K562 (cell line): Measurements from ENCODE around the gene LRFN2. TPM values are rescaled to one million over a fixed set of nuclear protein-coding genes. Genes with fewer than 3 reads are reported as not detected.

Experiments used
- ATAC-seq: fragments of 200-7000 bp; cut with Tn5 transposase; 3 replicates; pipeline ENCODE4 v1.9.1; 2020; ENCODE audit warnings: moderate library complexity
- BruUV-seq: library from RNA; stranded (reverse); fragments of 400-500 nt; replicated peaks from 2 replicates; lab custom pipeline; 2021; lab: Mats Ljungman, UMichigan
- CTCF ChIA-PET: fragments of 300-600 bp; formaldehyde crosslinking; extraction: SDS; loops from one replicate; lab custom pipeline; 2021; ENCODE audit warnings: low intra/inter-chr PET ratio; lab: Yijun Ruan, JAX
- POLR2A ChIA-PET: fragments of 300-600, 350-650 bp; sonication (Branson Sonifier 250); formaldehyde crosslinking; extraction: SDS; loops from one replicate; lab custom pipeline; 2021; ENCODE audit warnings: antibody characterized with exemption, inconsistent platforms; lab: Yijun Ruan, JAX
- DNase-seq, 4 experiments: peaks; one replicate each; pipeline versions ENCODE4 v3.0.0 to v3.0.0-alpha.2; 2011 to 2018; ENCODE audit warnings: low spot score in 3 of 4, mixed read lengths in 3 of 4; ENCODE audit errors: extremely low read depth in 1 of 4
- FAIRE-seq: peaks from 2 replicates; lab custom pipeline; 2011; peaks lifted over from hg19 to GRCh38; lab: Jason Lieb, UNC
- H2AFZ ChIP-seq: 2 replicates; pipeline ENCODE4 v1.6.0; 2011; ENCODE audit warnings: low read depth, low read length, control low read depth, inconsistent platforms
- H3K27ac ChIP-seq: fragments of 200-600 bp; 3 replicates; pipeline ENCODE4 v1.8.0; 2011; ENCODE audit warnings: low read depth, mild to moderate bottlenecking, control low read depth, inconsistent platforms, low read length, moderate library complexity, mixed read lengths; ENCODE audit errors: extremely low read depth
- H3K27me3 ChIP-seq, 2 experiments: fragments of 300-600 bp in 1 of 2; 2 replicates in 1 of 2; 3 replicates in 1 of 2; pipeline versions ENCODE4 v1.6.0 to v1.8.0; 2011; ENCODE audit warnings: inconsistent platforms in 2 of 2, low read length in 2 of 2, mild to moderate bottlenecking in 1 of 2, mixed read lengths in 1 of 2, moderate library complexity in 1 of 2; ENCODE audit not compliant: control insufficient read depth in 2 of 2, insufficient read depth in 2 of 2
- H3K36me3 ChIP-seq: fragments of 300-600 bp; 3 replicates; pipeline ENCODE4 v1.8.0; 2011; ENCODE audit warnings: mild to moderate bottlenecking, low read length, inconsistent platforms; ENCODE audit not compliant: control insufficient read depth, insufficient read depth
- H3K4me1 ChIP-seq, 2 experiments: fragments of 200-600 bp in 1 of 2; replicated peaks in 1 of 2; 2 replicates in 1 of 2; 3 replicates in 1 of 2; pipeline versions ENCODE4 v1.5.1 to v1.8.0; 2011; ENCODE audit warnings: inconsistent platforms in 2 of 2, low read length in 2 of 2, mild to moderate bottlenecking in 1 of 2, mixed read lengths in 1 of 2, moderate library complexity in 1 of 2; ENCODE audit not compliant: control insufficient read depth in 2 of 2, insufficient read depth in 2 of 2
- H3K4me2 ChIP-seq: 2 replicates; pipeline ENCODE4 v1.6.1; 2011; ENCODE audit warnings: low read length, control low read depth, inconsistent platforms, mixed read lengths; ENCODE audit not compliant: insufficient read depth
- H3K4me3 ChIP-seq: fragments of 200-600 bp; sonication (generic), shearing (Covaris generic); 2 replicates; pipeline ENCODE4 v1.5.1; 2016; ENCODE audit warnings: control low read depth, inconsistent platforms
- H3K79me2 ChIP-seq: fragments of 200-600 bp; 3 replicates; pipeline ENCODE4 v1.8.0; 2011; ENCODE audit warnings: low read length, inconsistent platforms; ENCODE audit not compliant: control insufficient read depth, insufficient read depth
- H3K9ac ChIP-seq, 2 experiments: 2 replicates each; pipeline versions ENCODE4 v1.6.0 to v1.6.1; 2011; ENCODE audit warnings: low read depth in 2 of 2, low read length in 2 of 2, control low read depth in 1 of 2, inconsistent platforms in 1 of 2, mild to moderate bottlenecking in 1 of 2, mixed read lengths in 1 of 2; ENCODE audit not compliant: insufficient read depth in 1 of 2
- H3K9me1 ChIP-seq: one replicate; pipeline ENCODE4 v1.6.0; 2011; ENCODE audit warnings: inconsistent platforms, mild to moderate bottlenecking, low read length, moderate library complexity; ENCODE audit not compliant: control insufficient read depth, insufficient read depth
- H3K9me3 ChIP-seq: replicated peaks from 2 replicates; pipeline ENCODE4 v1.5.1; 2011; ENCODE audit warnings: low read depth, low read length, inconsistent platforms; ENCODE audit not compliant: control insufficient read depth, insufficient read depth
- H4K20me1 ChIP-seq: replicated peaks from 2 replicates; pipeline ENCODE4 v1.6.1; 2011; ENCODE audit warnings: low read length, inconsistent platforms, mixed read lengths; ENCODE audit not compliant: control insufficient read depth, insufficient read depth
- CBX5 ChIP-seq: IDR thresholded peaks from 2 replicates; pipeline ENCODE4 v1.6.1; 2014; ENCODE audit warnings: low read depth, borderline replicate concordance
- HDAC2 ChIP-seq: fragments of 450-650 bp; IDR thresholded peaks from 2 replicates; pipeline ENCODE4 v1.6.1; 2016; ENCODE audit warnings: mild to moderate bottlenecking
- MTA3 ChIP-seq: fragments of 450-650 bp; formaldehyde crosslinking; IDR thresholded peaks from 2 replicates; pipeline ENCODE4 v1.6.1; 2017; ENCODE audit warnings: mild to moderate bottlenecking, borderline replicate concordance
- MYNN ChIP-seq, 2 experiments: sonication (generic); formaldehyde crosslinking in 1 of 2; IDR thresholded peaks; 2 replicates each; pipeline versions ENCODE4 v1.5.0 to v1.6.1; 2016 to 2020; ENCODE audit warnings: antibody characterized with exemption in 1 of 2, missing genetic modification reagents in 1 of 2
- ZNF354B ChIP-seq: fragments of 250-450 bp; sonication (Bioruptor Pico); IDR thresholded peaks from 2 replicates; pipeline ENCODE4 v1.4.0; 2020
- ZNF41 ChIP-seq: fragments of 250-450 bp; sonication (Bioruptor Pico); conservative IDR thresholded peaks from 2 replicates; pipeline ENCODE4 v1.4.0; 2020; ENCODE audit warnings: mild to moderate bottlenecking
- ZNF79 ChIP-seq: fragments of 250-450 bp; sonication (Bioruptor Pico); IDR thresholded peaks from 2 replicates; pipeline ENCODE4 v1.4.0; 2020; ENCODE audit warnings: low read depth, mild to moderate bottlenecking, moderate library complexity
- WGBS: fragments of 100-300 bp; shearing (Covaris generic); methylation state at CpG from one replicate; pipeline ENCODE4 v1.1.6; 2016; ENCODE audit warnings: low coverage, mixed read lengths; ENCODE audit not compliant: insufficient coverage; ENCODE audit errors: missing lambda C conversion rate; 5-methylcytosine and 5-hydroxymethylcytosine counted together
- in situ Hi-C: fragments of 300-500 bp; cut with MboI; formaldehyde crosslinking; loops from 4 replicates; pipeline ENCODE4 v1.15.0; 2018; ENCODE audit warnings: inconsistent platforms, mixed read lengths
- intact Hi-C: fragments of 100-400 bp; cut with micrococcal nuclease; formaldehyde crosslinking; loops from 2 replicates; pipeline ENCODE4 v1.14.2; 2022
- polyA plus RNA-seq, 8 experiments: library from polyadenylated mRNA; depleted of rRNA in 4 of 8; stranded (reverse) in 5 of 8; unstranded in 3 of 8; fragments of >200 nt; fragmentation: Nextera tagmentation in 2 of 8; fragmentation: Illumina TruSeq in 1 of 8; extraction: Ambion mirVana in 2 of 8; extraction: Trizol in 1 of 8; gene quantifications; 2 replicates each; pipeline versions ENCODE4 v1.2.1 to v1.2.3, GENCODE V29; 2011 to 2014; ENCODE audit warnings: inconsistent platforms in 1 of 8, missing spikeins in 1 of 8
- total RNA-seq, 7 experiments: library from RNA; depleted of rRNA in 6 of 7; stranded (reverse); fragments of >200 nt in 6 of 7; fragmentation: Illumina TruSeq in 2 of 7; extraction: Trizol in 2 of 7; gene quantifications; 2 replicates each; pipeline versions ENCODE4 v1.2.1 to v1.2.3, GENCODE V29; 2011 to 2021; ENCODE audit warnings: low replicate concordance in 1 of 7
- TF ChIP-seq, protein P1 (sequence below): fragments of 150-350 bp; IDR thresholded peaks from 2 replicates; pipeline ENCODE4 v1.6.1; 2014; ENCODE audit warnings: low read depth, mild to moderate bottlenecking, low read length, borderline replicate concordance
- TF ChIP-seq, protein P2 (sequence below): fragments of 250-450 bp; sonication (Bioruptor Pico); IDR thresholded peaks from 2 replicates; pipeline ENCODE4 v1.9.0; 2021; ENCODE audit warnings: mild to moderate bottlenecking, inconsistent platforms
- TF ChIP-seq, protein P3 (sequence below), 2 experiments: IDR thresholded peaks in 1 of 2; conservative IDR thresholded peaks in 1 of 2; 2 replicates each; pipeline ENCODE4 v1.6.1; 2016; ENCODE audit warnings: low read depth in 2 of 2, mild to moderate bottlenecking in 1 of 2, missing compliant biosample characterization in 1 of 2, missing genetic modification characterization in 1 of 2, moderate library complexity in 1 of 2

The LRFN2 gene
- total and polyA plus RNA-seq, 9 of the 15 experiments (the other 6 are each of a cell fraction or from before 2014, with no cell fraction given), result not detected

DNA sequence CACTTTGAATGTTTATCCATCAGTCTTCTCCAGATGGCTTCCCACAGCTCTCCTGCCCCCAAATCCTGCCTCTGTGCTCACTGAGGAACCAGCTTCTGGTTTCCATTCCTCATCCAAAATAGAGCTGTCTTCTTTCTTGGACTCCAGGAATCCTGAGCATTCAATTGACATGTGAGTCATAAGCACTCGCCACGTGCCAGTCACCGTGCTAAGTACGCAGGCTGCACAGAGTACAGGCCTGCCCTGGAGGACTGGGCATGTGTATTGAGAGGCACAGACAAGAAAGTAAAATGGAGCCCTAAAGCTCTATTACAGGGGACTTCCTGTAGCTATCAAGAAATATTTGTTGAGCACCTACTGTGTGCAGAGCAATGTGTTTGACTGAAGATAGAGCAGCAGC is 39.7 kb upstream of the LRFN2 start (continued):
- TF ChIP-seq, protein P1, sequence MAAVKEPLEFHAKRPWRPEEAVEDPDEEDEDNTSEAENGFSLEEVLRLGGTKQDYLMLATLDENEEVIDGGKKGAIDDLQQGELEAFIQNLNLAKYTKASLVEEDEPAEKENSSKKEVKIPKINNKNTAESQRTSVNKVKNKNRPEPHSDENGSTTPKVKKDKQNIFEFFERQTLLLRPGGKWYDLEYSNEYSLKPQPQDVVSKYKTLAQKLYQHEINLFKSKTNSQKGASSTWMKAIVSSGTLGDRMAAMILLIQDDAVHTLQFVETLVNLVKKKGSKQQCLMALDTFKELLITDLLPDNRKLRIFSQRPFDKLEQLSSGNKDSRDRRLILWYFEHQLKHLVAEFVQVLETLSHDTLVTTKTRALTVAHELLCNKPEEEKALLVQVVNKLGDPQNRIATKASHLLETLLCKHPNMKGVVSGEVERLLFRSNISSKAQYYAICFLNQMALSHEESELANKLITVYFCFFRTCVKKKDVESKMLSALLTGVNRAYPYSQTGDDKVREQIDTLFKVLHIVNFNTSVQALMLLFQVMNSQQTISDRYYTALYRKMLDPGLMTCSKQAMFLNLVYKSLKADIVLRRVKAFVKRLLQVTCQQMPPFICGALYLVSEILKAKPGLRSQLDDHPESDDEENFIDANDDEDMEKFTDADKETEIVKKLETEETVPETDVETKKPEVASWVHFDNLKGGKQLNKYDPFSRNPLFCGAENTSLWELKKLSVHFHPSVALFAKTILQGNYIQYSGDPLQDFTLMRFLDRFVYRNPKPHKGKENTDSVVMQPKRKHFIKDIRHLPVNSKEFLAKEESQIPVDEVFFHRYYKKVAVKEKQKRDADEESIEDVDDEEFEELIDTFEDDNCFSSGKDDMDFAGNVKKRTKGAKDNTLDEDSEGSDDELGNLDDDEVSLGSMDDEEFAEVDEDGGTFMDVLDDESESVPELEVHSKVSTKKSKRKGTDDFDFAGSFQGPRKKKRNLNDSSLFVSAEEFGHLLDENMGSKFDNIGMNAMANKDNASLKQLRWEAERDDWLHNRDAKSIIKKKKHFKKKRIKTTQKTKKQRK, result no peak
- TF ChIP-seq ZNF354B (CRISPR knock-in tag) (no peak), CBX5 (no peak)
- TF ChIP-seq, protein P2, sequence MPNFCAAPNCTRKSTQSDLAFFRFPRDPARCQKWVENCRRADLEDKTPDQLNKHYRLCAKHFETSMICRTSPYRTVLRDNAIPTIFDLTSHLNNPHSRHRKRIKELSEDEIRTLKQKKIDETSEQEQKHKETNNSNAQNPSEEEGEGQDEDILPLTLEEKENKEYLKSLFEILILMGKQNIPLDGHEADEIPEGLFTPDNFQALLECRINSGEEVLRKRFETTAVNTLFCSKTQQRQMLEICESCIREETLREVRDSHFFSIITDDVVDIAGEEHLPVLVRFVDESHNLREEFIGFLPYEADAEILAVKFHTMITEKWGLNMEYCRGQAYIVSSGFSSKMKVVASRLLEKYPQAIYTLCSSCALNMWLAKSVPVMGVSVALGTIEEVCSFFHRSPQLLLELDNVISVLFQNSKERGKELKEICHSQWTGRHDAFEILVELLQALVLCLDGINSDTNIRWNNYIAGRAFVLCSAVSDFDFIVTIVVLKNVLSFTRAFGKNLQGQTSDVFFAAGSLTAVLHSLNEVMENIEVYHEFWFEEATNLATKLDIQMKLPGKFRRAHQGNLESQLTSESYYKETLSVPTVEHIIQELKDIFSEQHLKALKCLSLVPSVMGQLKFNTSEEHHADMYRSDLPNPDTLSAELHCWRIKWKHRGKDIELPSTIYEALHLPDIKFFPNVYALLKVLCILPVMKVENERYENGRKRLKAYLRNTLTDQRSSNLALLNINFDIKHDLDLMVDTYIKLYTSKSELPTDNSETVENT (CRISPR knock-in tag), result no peak

DNA sequence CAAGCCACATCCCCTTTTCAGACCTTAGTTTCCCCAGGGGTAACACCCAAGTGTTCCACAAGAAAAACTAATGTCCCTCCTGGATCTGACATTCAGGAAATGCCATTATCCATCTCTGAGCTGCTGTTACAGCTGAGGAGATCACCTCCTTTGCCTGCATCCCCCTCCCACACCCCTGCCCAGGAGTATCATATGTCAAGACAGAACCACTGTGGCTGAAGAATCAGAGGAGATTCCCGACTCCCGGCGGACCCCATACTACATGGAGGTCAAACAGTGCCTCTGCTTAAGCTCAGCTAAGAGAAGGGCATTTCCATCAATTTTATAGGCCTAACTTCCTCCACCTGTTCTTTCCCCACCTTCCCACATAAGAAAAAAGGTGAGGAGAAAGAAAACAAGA is 36.8 kb upstream of the LRFN2 start:
- Histone ChIP-seq H3K9me1 (no peaks in the 10 kb centered on the region), H4K20me1 (no peaks in the 10 kb centered on the region; the same call in 1 of the 2 replicates), H3K9ac (no peak overlapping the region), H3K36me3 (no peaks in the 10 kb centered on the region), H3K4me1 (no peaks in the 10 kb centered on the region), H3K27ac (no peak overlapping the region), H3K79me2 (no peaks in the 10 kb centered on the region), H2AFZ (no peak overlapping the region), H3K4me3 (no peak overlapping the region), H3K27me3 (peaks cover 0 to 10% of the 10 kb centered on the region in 2 experiments; a peak in 2 of 5 replicates), H3K4me2 (no peak overlapping the region), H3K9me3 (no peaks in the 10 kb centered on the region)
- in situ Hi-C loops (no loop called here), intact Hi-C loops (no loop called here)
- POLR2A ChIA-PET, result interaction anchor here (0.6 to 0.7 kb wide), 2 partner anchors 33 to 143 kb away, joined by 3 read pairs; no protein-coding TSS in a partner anchor
- BruUV-seq, result no TSS peak
- ATAC-seq (no peak), DNase-seq (no peak), FAIRE-seq (no peak)
- CTCF ChIA-PET, result no interaction called here
- WGBS, result 11% methylated on average over 3 of the region's 3 CpGs
- no peak for TF ChIP-seq HDAC2
- no peak for TF ChIP-seq ZNF79
- no peak for TF ChIP-seq ZNF41 (CRISPR knock-in tag)
- no peak for TF ChIP-seq MTA3
- no peak for TF ChIP-seq MYNN (IDR thresholded peaks at IDR 0.05)
- no peak for TF ChIP-seq MYNN (CRISPR knock-in tag; IDR thresholded peaks at IDR 0.05)
- TF ChIP-seq, protein P3, sequence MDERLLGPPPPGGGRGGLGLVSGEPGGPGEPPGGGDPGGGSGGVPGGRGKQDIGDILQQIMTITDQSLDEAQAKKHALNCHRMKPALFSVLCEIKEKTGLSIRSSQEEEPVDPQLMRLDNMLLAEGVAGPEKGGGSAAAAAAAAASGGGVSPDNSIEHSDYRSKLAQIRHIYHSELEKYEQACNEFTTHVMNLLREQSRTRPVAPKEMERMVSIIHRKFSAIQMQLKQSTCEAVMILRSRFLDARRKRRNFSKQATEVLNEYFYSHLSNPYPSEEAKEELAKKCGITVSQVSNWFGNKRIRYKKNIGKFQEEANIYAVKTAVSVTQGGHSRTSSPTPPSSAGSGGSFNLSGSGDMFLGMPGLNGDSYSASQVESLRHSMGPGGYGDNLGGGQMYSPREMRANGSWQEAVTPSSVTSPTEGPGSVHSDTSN (CRISPR knock-in tag; IDR thresholded peaks at IDR 0.05; ENCODE audit: low read depth), result no peak
- TF ChIP-seq, protein P3 (tag; conservative IDR thresholded peaks at IDR 0.05; ENCODE audit: low read depth), result no peak
